HG02763 (cell line): ENCODE measurements around the gene SLC38A3.

ENCODE experiments used
- ATAC-seq: cut with Tn5 transposase; IDR thresholded peaks from one replicate; pipeline ENCODE4 v1.9.1; 2021; ENCODE audit warnings: mild to moderate bottlenecking, moderate library complexity; ENCODE audit not compliant: unreplicated experiment

SLC38A3 gene

DNA sequence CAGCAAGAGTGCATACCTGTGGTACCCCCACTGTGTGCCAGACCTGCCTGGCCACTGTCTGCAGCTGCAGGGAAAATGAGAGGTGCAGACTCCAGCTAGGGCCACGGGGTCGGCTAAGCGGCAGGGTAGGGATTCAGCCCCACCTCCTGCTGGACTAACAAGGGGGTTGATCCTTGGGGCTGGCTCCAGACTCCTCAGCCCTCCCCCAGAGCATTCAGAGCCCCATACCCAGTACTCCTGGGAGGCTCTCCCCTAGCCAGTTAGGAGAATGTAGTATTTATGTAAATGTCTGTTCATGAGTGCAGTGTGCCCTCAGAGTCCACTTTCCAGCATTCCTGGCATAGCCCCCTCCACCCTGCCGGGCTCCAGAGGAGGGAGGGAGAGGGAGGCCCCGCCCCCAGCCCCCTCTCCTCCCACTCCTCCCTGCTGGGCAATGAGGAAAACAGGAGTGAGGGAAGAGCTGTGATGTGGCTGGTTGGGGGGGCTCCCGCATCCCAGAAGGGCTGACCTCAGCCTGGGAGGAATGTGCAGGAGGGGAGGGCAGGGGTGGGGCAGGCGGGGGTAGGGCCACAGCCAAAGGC, 59.4 kb downstream of the SLC38A3 start:
- ATAC-seq, result no peak

DNA sequence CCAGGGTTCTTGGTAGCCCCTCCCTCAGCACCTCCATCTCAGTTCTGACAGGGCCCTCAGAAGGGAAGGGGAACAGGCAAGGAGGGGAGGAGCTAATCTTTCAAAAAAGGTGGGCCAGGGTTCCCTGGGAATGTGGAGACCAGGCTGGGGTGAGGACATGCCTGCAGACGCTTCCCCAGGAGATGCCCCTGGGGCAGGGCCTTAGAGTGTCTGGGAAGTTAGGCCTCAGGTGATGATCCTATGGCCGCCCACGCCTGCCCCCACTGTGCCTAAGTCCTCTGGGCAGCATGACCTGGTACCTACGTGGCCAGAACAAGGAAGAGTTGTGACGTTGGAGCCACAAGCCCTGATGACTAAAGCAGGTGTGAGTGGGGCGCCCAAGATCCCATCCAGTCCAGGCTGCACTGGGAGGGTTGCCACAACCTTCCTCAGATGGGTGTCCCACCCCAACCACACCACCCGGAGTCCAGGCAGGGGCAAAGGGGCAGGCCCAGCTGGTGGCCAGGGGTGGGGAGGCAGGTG, 60.0 kb downstream of the SLC38A3 start:
- no peak for ATAC-seq

DNA sequence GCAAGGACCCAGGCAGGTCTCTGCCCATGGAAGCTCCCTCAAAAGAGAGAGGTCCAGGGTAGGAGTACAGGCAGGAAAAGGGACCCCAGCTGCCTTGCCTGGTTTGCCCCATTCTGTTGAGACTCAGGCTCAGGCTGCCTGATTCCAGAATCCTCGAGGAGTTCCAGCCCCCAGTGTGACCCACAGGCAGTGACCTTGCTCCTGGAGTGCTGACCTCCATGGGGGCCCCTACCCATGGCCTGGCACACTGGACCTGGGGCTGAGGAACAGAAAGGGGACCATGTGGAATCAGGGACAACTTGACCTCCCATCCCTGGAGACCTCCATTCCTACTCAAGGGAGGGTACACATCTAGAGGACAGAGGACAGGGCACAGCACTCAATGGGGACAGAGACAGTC, 60.5 kb downstream of the SLC38A3 start:
- no peak for ATAC-seq

DNA sequence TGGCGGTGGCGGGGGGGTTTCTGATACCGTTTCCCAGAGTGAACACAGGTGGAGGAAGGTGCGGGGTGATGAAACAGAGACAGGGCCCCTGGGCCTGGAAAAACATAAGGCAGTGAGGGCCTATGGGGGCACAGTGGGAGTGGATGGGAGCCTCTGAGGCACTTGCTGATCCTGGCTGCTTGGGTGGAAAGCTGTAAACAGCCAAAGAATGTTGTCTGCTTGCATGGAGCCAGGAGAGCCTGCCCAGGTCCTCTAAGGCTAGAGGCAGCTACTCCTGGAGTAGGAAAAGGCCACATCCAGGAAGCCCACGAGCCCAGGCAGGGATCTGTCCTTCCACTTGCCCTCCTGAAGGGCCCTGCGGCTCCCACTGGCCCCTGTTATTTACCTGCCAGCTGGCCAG, 60.9 kb downstream of the SLC38A3 start:
- ATAC-seq, result no peak

DNA sequence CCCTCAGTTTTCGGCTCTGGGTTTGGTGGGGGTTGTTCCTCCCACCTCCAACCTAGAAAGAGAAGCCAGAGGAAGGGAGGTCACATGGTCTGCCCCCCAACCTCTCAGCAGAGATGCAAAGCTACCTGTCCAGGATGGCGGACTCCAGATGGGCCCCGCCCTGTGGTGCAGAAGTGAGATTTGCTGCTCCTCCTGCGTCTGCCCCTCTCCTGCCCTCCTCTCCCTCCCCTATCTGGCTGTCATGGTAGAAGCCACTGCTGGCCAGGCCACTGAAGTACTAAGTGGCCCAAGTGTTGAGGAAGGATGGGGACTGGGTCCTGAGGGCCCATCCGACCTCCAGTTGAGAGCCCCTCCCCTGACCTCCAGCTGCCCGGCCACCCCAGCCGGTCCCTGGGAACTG, 61.8 kb downstream of the SLC38A3 start:
- ATAC-seq, result no peak

DNA sequence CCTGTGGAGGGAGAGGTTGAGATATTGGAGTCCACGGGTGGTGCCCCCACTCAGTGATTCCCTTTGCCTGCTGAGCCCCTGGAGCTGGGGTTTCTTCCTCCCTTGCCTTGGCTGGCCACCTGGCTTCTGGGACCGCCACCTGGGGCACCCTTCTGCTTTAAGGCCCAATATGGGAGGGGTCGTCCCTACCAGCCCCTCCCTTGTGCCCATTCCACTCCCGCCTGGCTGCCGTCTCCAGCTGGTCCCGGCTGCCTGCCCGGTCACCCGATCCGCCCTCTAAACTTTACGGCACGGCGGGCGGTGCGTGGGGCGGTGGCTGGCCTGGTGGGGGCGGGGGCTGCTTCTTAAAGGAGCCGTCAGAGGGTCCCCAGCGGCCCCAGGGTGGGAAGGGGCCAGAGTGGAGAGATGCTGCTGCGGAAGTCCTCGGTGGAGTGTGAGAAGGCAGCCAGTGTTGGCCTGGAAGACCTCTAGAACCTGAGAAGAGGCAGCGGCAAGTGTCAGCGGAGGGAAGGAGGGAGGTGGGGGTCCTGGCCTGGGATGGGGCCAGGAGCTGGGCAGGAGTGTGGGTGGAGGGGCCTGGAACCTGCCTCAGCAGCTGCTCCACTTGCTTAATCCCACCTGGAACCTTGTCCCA, 62.3 kb downstream of the SLC38A3 start:
- no peak for ATAC-seq

DNA sequence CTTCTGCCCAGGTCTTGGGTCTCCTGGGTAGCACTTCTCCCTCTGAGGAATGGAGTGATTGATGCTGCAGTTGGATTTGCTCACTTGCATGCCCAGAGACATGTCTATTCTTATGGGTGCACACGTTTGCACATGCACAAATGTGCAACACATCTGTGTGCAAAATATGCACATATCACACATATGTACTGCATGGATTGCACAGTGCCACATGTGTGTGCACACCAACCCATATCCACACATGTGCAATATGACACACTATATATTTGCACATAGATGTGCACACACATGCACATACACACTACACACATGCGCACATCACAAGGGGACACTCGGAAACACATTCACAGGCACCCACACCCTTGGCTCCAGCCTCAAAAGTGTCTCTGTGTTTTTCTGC, 63.2 kb downstream of the SLC38A3 start:
- ATAC-seq, result no peak

DNA sequence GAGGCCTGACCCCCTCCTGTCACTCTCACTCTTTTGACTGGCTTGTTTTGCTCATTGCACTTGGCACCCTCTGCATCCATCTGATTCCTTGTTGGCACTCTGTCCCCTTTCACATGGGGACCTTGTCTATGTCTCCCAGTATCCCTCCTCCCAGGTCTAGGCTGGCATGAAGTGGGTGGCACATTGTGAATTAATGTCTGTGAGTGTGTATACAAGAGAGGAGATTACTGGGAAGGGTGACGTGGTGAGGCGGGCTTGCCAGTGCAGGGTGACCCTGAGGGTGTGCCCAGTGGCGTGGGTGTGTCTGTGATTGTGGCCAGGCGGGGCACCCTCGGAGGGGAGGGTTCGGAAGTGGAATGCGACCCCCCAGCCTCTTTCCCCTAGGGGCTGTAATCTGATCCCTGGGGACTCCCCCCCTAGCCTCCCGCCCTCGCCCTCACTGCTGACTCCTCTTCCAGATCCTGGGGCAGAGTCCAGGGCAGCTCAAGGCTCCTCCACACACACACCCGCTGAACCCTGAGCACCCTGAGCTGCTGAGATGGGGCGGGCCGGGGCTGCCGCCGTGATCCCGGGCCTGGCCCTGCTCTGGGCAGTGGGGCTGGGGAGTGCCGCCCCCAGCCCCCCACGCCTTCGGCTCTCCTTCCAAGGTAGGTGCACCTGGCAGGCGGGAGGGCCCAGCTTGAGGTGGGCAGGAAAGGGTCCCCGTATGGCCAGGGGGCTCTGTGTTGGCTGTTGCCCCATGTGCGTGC, 63.8 kb downstream of the SLC38A3 start, which contains the start of gene SEMA3B:
Gene SEMA3B, plus strand, starts transcription at position 445 of the 749 bp plus-strand sequence. Its CDS starts 94 bp downstream, at position 539.
- no peak for ATAC-seq

DNA sequence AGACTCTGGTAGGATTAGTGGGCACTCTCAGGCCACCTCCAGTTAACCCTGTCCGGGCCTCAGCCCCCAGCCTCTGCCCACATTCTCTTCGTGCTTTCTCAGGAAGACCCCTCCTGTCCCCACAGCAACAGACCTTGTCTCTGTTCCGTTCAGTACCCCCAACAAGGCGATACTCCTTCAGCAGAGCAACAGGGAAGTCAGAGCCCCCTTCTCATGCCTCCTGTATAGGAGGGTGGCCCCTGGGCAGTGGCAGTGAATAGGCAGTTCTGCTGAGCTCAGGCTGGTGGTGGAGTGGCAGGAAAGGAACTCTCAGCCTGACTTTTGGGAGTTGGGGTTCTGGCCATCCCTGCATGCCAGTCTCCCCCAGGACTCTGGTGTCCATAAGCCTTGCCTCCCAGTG, 64.4 kb downstream of the SLC38A3 start:
- no peak for ATAC-seq

DNA sequence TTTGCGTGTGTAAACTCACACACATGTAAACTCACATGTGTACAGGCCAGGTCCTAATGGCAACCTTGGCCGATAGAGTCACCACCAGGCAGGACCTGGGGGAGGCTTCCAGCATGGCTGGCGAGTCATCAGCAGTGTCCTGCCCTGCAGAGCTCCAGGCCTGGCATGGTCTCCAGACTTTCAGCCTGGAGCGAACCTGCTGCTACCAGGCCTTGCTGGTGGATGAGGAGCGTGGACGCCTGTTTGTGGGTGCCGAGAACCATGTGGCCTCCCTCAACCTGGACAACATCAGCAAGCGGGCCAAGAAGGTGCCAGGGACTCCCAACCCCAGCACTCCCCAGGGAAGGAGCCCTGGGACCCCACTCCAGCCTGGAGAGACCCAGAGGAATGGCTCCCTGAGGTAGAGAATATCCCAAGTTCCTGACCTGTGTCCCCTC, 64.9 kb downstream of the SLC38A3 start:
- ATAC-seq, result no peak

DNA sequence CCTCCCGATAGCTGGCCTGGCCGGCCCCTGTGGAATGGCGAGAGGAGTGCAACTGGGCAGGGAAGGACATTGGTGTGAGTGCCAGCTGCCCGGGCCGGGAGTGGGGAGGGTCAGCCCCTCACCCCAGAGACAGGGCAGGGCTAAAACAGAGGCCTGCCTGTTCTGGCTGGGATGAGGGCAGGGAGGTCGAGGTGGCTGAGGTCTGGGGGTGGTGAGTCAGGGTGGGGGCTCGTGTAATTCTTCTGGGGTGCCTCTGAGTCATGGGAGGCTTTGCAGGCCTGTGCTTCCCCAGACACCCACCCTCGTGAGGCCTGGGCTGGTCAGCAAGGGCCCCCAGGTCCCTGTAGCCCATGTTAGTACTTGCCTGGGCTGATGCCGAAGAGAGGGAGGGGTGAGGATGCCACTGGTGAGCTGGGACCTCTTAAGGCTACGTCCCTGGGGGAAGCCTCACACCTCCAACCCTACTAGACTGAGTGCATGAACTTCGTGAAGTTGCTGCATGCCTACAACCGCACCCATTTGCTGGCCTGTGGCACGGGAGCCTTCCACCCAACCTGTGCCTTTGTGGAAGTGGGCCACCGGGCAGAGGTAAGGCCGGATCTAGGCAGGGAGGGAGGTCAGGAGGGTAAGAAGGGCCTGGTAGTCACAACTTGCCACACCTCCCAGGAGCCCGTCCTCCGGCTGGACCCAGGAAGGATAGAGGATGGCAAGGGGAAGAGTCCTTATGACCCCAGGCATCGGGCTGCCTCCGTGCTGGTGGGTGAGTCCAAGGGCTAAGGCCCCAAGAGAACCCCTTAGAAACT, 65.6 kb downstream of the SLC38A3 start:
- ATAC-seq, result no peak
